ENCODE data around the gene NEBL.

Gene NEBL

GRCh38 chr10:20901110-20901509, 4.0 kb upstream of the NEBL start:
- Histone ChIP-seq H3K4me3 (ENCODE audit: insufficient read length, low read depth) (no peak overlapping the region), H3K36me3 (ENCODE audit: insufficient read depth, insufficient read length, low read length) (no peaks in the 10 kb centered on the region), H3K9me3 (ENCODE audit: insufficient read depth, low read length) (no peaks in the 10 kb centered on the region), H3K4me1 (ENCODE audit: insufficient read depth, insufficient read length) (no peaks in the 10 kb centered on the region), H3K9ac (ENCODE audit: insufficient read length, low read depth) (no peak overlapping the region), H3K27me3 (ENCODE audit: insufficient read depth, insufficient read length) (no peaks in the 10 kb centered on the region)
- DNase-seq (ENCODE audit: low read depth, low spot score), result no peak
- TF ChIP-seq YY1 (IDR thresholded peaks at IDR 0.05; ENCODE audit: insufficient read depth, insufficient read length) (no peak), ZNF274 (IDR thresholded peaks at IDR 0.05; ENCODE audit: low read depth, low read length) (no peak), SUZ12 (IDR thresholded peaks at IDR 0.05; ENCODE audit: extremely low read depth, insufficient read depth, insufficient read length) (no peak)

- no peak for DNase-seq (ENCODE audit: low read depth, low spot score)
- no peaks in the 10 kb centered on the region for H3K4me1 ChIP-seq (ENCODE audit: insufficient read depth, insufficient read length)
- no peaks in the 10 kb centered on the region for H3K27me3 ChIP-seq (ENCODE audit: insufficient read depth, insufficient read length)
- no peaks in the 10 kb centered on the region for H3K9me3 ChIP-seq (ENCODE audit: insufficient read depth, low read length)
- TF ChIP-seq ZNF274 (IDR thresholded peaks at IDR 0.05; ENCODE audit: low read depth, low read length), result no peak
- no peak for TF ChIP-seq YY1 (IDR thresholded peaks at IDR 0.05; ENCODE audit: insufficient read depth, insufficient read length)
- no peak for TF ChIP-seq SUZ12 (IDR thresholded peaks at IDR 0.05; ENCODE audit: extremely low read depth, insufficient read depth, insufficient read length)
- H3K36me3 ChIP-seq (ENCODE audit: insufficient read depth, insufficient read length, low read length), result no peaks in the 10 kb centered on the region
- no peak overlapping the region for H3K9ac ChIP-seq (ENCODE audit: insufficient read length, low read depth)
- H3K4me3 ChIP-seq (ENCODE audit: insufficient read length, low read depth), result no peak overlapping the region
These were observed 1.9 kb upstream of the NEBL start for GRCh38 chr10:20898866-20899535.

- no peaks in the 10 kb centered on the region for H3K4me1 ChIP-seq (ENCODE audit: insufficient read depth, insufficient read length)
- no peak overlapping the region for H3K9ac ChIP-seq (ENCODE audit: insufficient read length, low read depth)
- TF ChIP-seq YY1 (IDR thresholded peaks at IDR 0.05; ENCODE audit: insufficient read depth, insufficient read length) (no peak), ZNF274 (IDR thresholded peaks at IDR 0.05; ENCODE audit: low read depth, low read length) (no peak), SUZ12 (IDR thresholded peaks at IDR 0.05; ENCODE audit: extremely low read depth, insufficient read depth, insufficient read length) (no peak)
- DNase-seq (ENCODE audit: low read depth, low spot score), result no peak
- no peaks in the 10 kb centered on the region for H3K36me3 ChIP-seq (ENCODE audit: insufficient read depth, insufficient read length, low read length)
- H3K27me3 ChIP-seq (ENCODE audit: insufficient read depth, insufficient read length), result no peaks in the 10 kb centered on the region
- H3K4me3 ChIP-seq (ENCODE audit: insufficient read length, low read depth), result no peak overlapping the region
- H3K9me3 ChIP-seq (ENCODE audit: insufficient read depth, low read length), result no peaks in the 10 kb centered on the region
These were observed 3.8 kb downstream of the NEBL start for GRCh38 chr10:20893297-20893696.

- Histone ChIP-seq H3K9me3 (ENCODE audit: insufficient read depth, low read length) (no peaks in the 10 kb centered on the region), H3K9ac (ENCODE audit: insufficient read length, low read depth) (no peak overlapping the region), H3K36me3 (ENCODE audit: insufficient read depth, insufficient read length, low read length) (no peaks in the 10 kb centered on the region), H3K27me3 (ENCODE audit: insufficient read depth, insufficient read length) (no peaks in the 10 kb centered on the region), H3K4me1 (ENCODE audit: insufficient read depth, insufficient read length) (no peaks in the 10 kb centered on the region), H3K4me3 (ENCODE audit: insufficient read length, low read depth) (no peak overlapping the region)
- no peak for DNase-seq (ENCODE audit: low read depth, low spot score)
- no peak for TF ChIP-seq SUZ12 (IDR thresholded peaks at IDR 0.05; ENCODE audit: extremely low read depth, insufficient read depth, insufficient read length)
These were observed 4.3 kb downstream of the NEBL start for GRCh38 chr10:20892796-20893195.

- no peak for DNase-seq (ENCODE audit: low read depth, low spot score)
- Histone ChIP-seq H3K9me3 (ENCODE audit: insufficient read depth, low read length) (no peaks in the 10 kb centered on the region), H3K27me3 (ENCODE audit: insufficient read depth, insufficient read length) (no peaks in the 10 kb centered on the region), H3K36me3 (ENCODE audit: insufficient read depth, insufficient read length, low read length) (no peaks in the 10 kb centered on the region), H3K9ac (ENCODE audit: insufficient read length, low read depth) (no peak overlapping the region), H3K4me1 (ENCODE audit: insufficient read depth, insufficient read length) (no peaks in the 10 kb centered on the region), H3K4me3 (ENCODE audit: insufficient read length, low read depth) (no peak overlapping the region)
- TF ChIP-seq YY1 (IDR thresholded peaks at IDR 0.05; ENCODE audit: insufficient read depth, insufficient read length) (no peak), SUZ12 (IDR thresholded peaks at IDR 0.05; ENCODE audit: extremely low read depth, insufficient read depth, insufficient read length) (no peak), ZNF274 (IDR thresholded peaks at IDR 0.05; ENCODE audit: low read depth, low read length) (no peak)
These were observed 5.0 kb downstream of the NEBL start for GRCh38 chr10:20892011-20892585.

- Histone ChIP-seq H3K27me3 (ENCODE audit: insufficient read depth, insufficient read length) (no peaks in the 10 kb centered on the region), H3K9me3 (ENCODE audit: insufficient read depth, low read length) (no peaks in the 10 kb centered on the region), H3K4me3 (ENCODE audit: insufficient read length, low read depth) (no peak overlapping the region), H3K4me1 (ENCODE audit: insufficient read depth, insufficient read length) (no peaks in the 10 kb centered on the region), H3K36me3 (ENCODE audit: insufficient read depth, insufficient read length, low read length) (no peaks in the 10 kb centered on the region), H3K9ac (ENCODE audit: insufficient read length, low read depth) (no peak overlapping the region)
- no peak for DNase-seq (ENCODE audit: low read depth, low spot score)
- TF ChIP-seq YY1 (IDR thresholded peaks at IDR 0.05; ENCODE audit: insufficient read depth, insufficient read length) (no peak), SUZ12 (IDR thresholded peaks at IDR 0.05; ENCODE audit: extremely low read depth, insufficient read depth, insufficient read length) (no peak), ZNF274 (IDR thresholded peaks at IDR 0.05; ENCODE audit: low read depth, low read length) (no peak)
These were observed 5.8 kb downstream of the NEBL start for GRCh38 chr10:20891338-20891714.

GRCh38 chr10:20890491-20891337, 6.4 kb downstream of the NEBL start:
- TF ChIP-seq ZNF274 (IDR thresholded peaks at IDR 0.05; ENCODE audit: low read depth, low read length), result no peak
- no peak for TF ChIP-seq YY1 (IDR thresholded peaks at IDR 0.05; ENCODE audit: insufficient read depth, insufficient read length)
- TF ChIP-seq SUZ12 (IDR thresholded peaks at IDR 0.05; ENCODE audit: extremely low read depth, insufficient read depth, insufficient read length), result no peak
- Histone ChIP-seq H3K4me1 (ENCODE audit: insufficient read depth, insufficient read length) (no peaks in the 10 kb centered on the region), H3K9me3 (ENCODE audit: insufficient read depth, low read length) (no peaks in the 10 kb centered on the region), H3K4me3 (ENCODE audit: insufficient read length, low read depth) (no peak overlapping the region), H3K36me3 (ENCODE audit: insufficient read depth, insufficient read length, low read length) (no peaks in the 10 kb centered on the region), H3K9ac (ENCODE audit: insufficient read length, low read depth) (no peak overlapping the region), H3K27me3 (ENCODE audit: insufficient read depth, insufficient read length) (no peaks in the 10 kb centered on the region)
- DNase-seq (ENCODE audit: low read depth, low spot score), result peak; percentile 18

Data from NT2/D1 (cell line).